ENCODE measurements around the gene MCOLN2. TPM values are rescaled to one million over a fixed set of nuclear protein-coding genes. Genes with fewer than 3 reads are reported as not detected.
"Not testable (repeated sequence)": the region's sequence is repeated elsewhere in the genome, so short reads cannot be mapped to it uniquely, and the experiment has no call there.

MCOLN2 gene
- total RNA-seq, 2 experiments from 2014 or later = 104 to 188 TPM

DNA sequence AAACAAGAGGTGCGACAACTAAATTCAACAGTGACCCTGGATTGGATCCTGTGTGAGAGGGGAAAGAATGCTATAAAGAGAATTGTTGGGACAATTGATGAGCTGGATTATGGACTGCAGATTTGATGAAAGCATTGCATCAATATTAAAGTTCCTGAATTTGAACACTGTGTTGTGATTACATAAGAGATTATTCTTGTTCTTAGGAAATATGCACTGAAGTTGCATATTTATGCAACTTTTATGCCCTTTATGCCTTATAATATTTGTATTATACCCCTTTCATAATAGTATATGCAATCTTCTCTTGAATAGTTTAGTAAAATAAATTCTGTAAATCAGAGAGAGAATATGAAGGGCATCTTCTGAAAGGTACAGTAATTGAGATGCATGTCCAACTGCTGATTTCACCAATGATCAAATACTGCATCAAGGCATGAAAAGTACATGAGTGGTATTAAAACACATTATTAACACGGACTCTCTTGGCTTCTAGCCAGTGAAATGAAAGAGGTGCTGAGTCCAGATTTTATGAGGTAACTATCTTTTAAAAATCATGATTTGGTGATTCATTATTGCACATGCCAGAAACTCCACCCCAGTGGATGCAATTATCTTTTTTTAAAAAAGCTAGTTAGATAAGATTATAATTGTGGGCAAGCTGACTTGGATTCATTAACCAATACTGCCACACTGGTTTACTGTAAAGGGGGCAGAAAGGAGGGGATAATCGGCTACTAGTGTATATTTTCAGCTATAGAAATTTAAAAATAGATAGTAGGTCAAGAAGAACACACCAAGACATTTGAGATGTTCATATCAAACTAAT is 84.0 kb downstream of the MCOLN2 start:
- no peaks in the 10 kb centered on the region for H3K9me2 ChIP-seq (ENCODE audit: insufficient read depth, low read length)
- ChIA-PET POLR2A (interaction anchor here (1.6 kb wide), 1 partner anchor 16 kb away, joined by 4 read pairs; no protein-coding TSS in a partner anchor), CTCF (ENCODE audit: unreplicated experiment) (no interaction called here)
- no peaks in the 10 kb centered on the region for H3K9me3 ChIP-seq (ENCODE audit: low read length)
- H3K36me3 ChIP-seq (ENCODE audit: insufficient read depth, low read length) = no peaks in the 10 kb centered on the region
- BruUV-seq (replicated peaks) = no TSS peak
- no peak overlapping the region for H3K4me2 ChIP-seq (ENCODE audit: low read length)
- no peaks in the 10 kb centered on the region for H3K79me2 ChIP-seq (ENCODE audit: insufficient read depth, low read depth, low read length)
- no peak overlapping the region for H2AFZ ChIP-seq (ENCODE audit: low read length)
- no peak for TF ChIP-seq EZH2phosphoT487 (IDR thresholded peaks at IDR 0.05; ENCODE audit: borderline replicate concordance, low read depth, low read length)
- TF ChIP-seq, protein P1, sequence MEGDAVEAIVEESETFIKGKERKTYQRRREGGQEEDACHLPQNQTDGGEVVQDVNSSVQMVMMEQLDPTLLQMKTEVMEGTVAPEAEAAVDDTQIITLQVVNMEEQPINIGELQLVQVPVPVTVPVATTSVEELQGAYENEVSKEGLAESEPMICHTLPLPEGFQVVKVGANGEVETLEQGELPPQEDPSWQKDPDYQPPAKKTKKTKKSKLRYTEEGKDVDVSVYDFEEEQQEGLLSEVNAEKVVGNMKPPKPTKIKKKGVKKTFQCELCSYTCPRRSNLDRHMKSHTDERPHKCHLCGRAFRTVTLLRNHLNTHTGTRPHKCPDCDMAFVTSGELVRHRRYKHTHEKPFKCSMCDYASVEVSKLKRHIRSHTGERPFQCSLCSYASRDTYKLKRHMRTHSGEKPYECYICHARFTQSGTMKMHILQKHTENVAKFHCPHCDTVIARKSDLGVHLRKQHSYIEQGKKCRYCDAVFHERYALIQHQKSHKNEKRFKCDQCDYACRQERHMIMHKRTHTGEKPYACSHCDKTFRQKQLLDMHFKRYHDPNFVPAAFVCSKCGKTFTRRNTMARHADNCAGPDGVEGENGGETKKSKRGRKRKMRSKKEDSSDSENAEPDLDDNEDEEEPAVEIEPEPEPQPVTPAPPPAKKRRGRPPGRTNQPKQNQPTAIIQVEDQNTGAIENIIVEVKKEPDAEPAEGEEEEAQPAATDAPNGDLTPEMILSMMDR (conservative IDR thresholded peaks at IDR 0.05; ENCODE audit: low read length) = no peak
- H3K27ac ChIP-seq (ENCODE audit: low read depth, low read length, poor library complexity, severe bottlenecking) = no peak overlapping the region
- intact Hi-C loops (cut with micrococcal nuclease; ENCODE audit: unreplicated experiment) = no loop called here
- DNase-seq (ENCODE audit: low spot score) = no peak
- no peak overlapping the region for H3K4me3 ChIP-seq (ENCODE audit: low read depth, low read length, poor library complexity, severe bottlenecking)
- H4K20me1 ChIP-seq (ENCODE audit: insufficient read depth, low read length) = no peaks in the 10 kb centered on the region
- no peaks in the 10 kb centered on the region for H3K4me1 ChIP-seq (ENCODE audit: insufficient read depth, low read length, poor library complexity, severe bottlenecking)

DNA sequence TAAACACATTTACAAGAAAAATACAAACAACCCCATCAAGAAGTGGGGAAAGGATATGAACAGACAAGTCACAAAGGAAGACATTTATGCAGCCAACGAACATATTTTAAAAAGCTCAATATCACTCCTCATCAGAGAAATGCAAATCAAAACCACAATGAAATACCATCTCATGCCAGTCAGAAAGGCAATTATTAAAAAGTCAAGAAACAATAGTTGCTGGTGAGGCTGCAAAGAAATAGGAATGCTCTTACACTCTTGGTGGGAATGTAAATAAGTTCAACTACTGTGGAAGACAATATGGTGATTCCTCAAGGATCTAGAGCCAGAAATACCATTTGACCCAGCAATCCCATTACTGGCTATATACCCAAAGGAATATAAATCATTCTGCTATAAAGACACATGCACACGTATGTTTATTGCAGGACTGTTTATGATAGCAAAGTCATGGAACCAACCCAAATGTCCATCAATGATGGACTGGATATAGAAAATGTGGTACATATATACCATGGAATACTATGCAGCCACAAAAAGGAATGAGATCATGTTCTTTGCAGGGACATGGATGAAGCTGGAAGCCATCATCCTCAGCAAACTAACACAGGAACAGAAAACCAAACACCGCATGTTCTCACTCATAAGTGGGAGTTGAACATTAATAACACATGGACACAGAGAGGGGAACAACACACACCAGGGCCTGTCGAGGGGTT is 88.0 kb downstream of the MCOLN2 start:
- H3K27ac ChIP-seq (ENCODE audit: low read depth, low read length, poor library complexity, severe bottlenecking); BruUV-seq (replicated peaks); H4K20me1 ChIP-seq (ENCODE audit: insufficient read depth, low read length); H3K4me3 ChIP-seq (ENCODE audit: low read depth, low read length, poor library complexity, severe bottlenecking); H3K4me1 ChIP-seq (ENCODE audit: insufficient read depth, low read length, poor library complexity, severe bottlenecking); POLR2A ChIA-PET; CTCF ChIA-PET (ENCODE audit: unreplicated experiment); H3K79me2 ChIP-seq (ENCODE audit: insufficient read depth, low read depth, low read length); DNase-seq (ENCODE audit: low spot score); H3K9me3 ChIP-seq (ENCODE audit: low read length); H3K9me2 ChIP-seq (ENCODE audit: insufficient read depth, low read length); intact Hi-C loops (cut with micrococcal nuclease; ENCODE audit: unreplicated experiment); H2AFZ ChIP-seq (ENCODE audit: low read length); H3K36me3 ChIP-seq (ENCODE audit: insufficient read depth, low read length); H3K4me2 ChIP-seq (ENCODE audit: low read length): not testable (repeated sequence)

DNA sequence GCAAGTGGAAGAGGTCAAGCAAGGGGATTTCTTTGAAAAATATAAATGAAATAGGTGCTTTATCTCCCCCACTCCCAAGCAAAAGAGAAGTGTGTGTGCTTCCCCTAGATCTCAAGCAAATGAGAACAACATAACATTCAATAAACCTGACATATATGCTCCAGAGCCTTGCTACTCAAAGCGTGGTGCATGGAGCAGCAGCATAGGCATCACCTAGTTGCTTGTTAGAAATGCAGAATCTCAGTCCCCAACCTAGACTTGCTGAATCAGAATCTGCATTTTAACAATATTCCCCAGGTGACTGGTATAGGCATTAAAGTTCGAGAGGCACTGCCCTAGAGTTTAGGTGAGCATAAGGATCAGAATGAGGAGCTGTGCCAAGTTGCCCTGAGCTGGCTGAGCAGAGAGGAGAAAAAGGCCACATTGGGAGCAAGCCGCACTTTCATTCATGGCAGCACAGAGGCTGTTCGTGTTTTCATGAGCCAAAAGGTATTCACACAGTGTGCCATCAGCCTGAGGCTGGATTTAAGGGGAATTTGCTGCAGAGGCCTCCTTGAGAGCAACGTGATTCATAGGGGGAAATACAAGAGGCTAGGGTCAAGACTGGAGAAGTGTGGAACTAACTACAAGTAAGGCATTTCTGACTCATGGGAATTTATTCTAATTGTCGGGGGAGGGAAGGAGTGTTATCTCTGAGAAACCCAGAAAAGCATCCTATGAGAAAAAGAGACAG is 89.7 kb downstream of the MCOLN2 start:
- ChIA-PET CTCF (ENCODE audit: unreplicated experiment) (no interaction called here), POLR2A (no interaction called here)
- no peaks in the 10 kb centered on the region for H3K9me2 ChIP-seq (ENCODE audit: insufficient read depth, low read length)
- H3K9me3 ChIP-seq (ENCODE audit: low read length) = no peaks in the 10 kb centered on the region
- DNase-seq (ENCODE audit: low spot score) = no peak
- BruUV-seq (replicated peaks) = no TSS peak
- no peaks in the 10 kb centered on the region for H4K20me1 ChIP-seq (ENCODE audit: insufficient read depth, low read length)
- H3K79me2 ChIP-seq (ENCODE audit: insufficient read depth, low read depth, low read length) = no peaks in the 10 kb centered on the region
- H2AFZ ChIP-seq (ENCODE audit: low read length) = no peak overlapping the region
- H3K4me1 ChIP-seq (ENCODE audit: insufficient read depth, low read length, poor library complexity, severe bottlenecking) = no peaks in the 10 kb centered on the region
- no peak overlapping the region for H3K4me2 ChIP-seq (ENCODE audit: low read length)
- TF ChIP-seq, protein P1 (conservative IDR thresholded peaks at IDR 0.05; ENCODE audit: low read length) = no peak
- TF ChIP-seq EZH2phosphoT487 (IDR thresholded peaks at IDR 0.05; ENCODE audit: borderline replicate concordance, low read depth, low read length) = no peak
- H3K4me3 ChIP-seq (ENCODE audit: low read depth, low read length, poor library complexity, severe bottlenecking) = no peak overlapping the region
- H3K36me3 ChIP-seq (ENCODE audit: insufficient read depth, low read length) = no peaks in the 10 kb centered on the region
- intact Hi-C loops (cut with micrococcal nuclease; ENCODE audit: unreplicated experiment) = no loop called here
- no peak overlapping the region for H3K27ac ChIP-seq (ENCODE audit: low read depth, low read length, poor library complexity, severe bottlenecking)

DNA sequence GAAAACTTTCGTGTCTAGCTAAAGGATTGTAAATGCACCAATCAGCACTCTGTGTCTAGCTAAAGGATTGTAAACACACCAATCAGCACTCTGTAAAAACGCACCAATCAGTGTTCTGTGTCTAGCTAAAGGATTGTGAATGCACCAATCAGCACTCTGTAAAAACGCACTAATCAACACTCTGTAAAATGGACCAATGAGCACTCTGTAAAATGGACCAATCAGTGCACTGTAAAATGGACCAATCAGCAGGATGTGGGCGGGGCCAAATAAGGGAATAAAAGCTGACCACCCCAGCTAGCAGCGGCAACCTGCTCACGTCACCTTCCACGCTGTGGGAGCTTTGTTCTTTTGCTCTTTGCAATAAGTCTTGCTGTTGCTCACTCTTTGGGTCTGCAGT is 94.2 kb downstream of the MCOLN2 start:
- POLR2A ChIA-PET = interaction anchor here (0.6 kb wide), 1 partner anchor 104 kb away, joined by 3 read pairs; no protein-coding TSS in a partner anchor
- H3K9me3 ChIP-seq (ENCODE audit: low read length); H3K4me3 ChIP-seq (ENCODE audit: low read depth, low read length, poor library complexity, severe bottlenecking); DNase-seq (ENCODE audit: low spot score); H3K79me2 ChIP-seq (ENCODE audit: insufficient read depth, low read depth, low read length); H3K4me1 ChIP-seq (ENCODE audit: insufficient read depth, low read length, poor library complexity, severe bottlenecking); BruUV-seq (replicated peaks); H3K9me2 ChIP-seq (ENCODE audit: insufficient read depth, low read length); H3K36me3 ChIP-seq (ENCODE audit: insufficient read depth, low read length); H3K27ac ChIP-seq (ENCODE audit: low read depth, low read length, poor library complexity, severe bottlenecking); H3K4me2 ChIP-seq (ENCODE audit: low read length); H2AFZ ChIP-seq (ENCODE audit: low read length); intact Hi-C loops (cut with micrococcal nuclease; ENCODE audit: unreplicated experiment); H4K20me1 ChIP-seq (ENCODE audit: insufficient read depth, low read length); CTCF ChIA-PET (ENCODE audit: unreplicated experiment): not testable (repeated sequence)
